GM21786 (cell line): ENCODE results near the gene FBXO28.

Experiments used
- ATAC-seq: cut with Tn5 transposase; IDR thresholded peaks from one replicate; pipeline ENCODE4 v1.9.1; 2021; ENCODE audit not compliant: unreplicated experiment

FBXO28 gene

DNA sequence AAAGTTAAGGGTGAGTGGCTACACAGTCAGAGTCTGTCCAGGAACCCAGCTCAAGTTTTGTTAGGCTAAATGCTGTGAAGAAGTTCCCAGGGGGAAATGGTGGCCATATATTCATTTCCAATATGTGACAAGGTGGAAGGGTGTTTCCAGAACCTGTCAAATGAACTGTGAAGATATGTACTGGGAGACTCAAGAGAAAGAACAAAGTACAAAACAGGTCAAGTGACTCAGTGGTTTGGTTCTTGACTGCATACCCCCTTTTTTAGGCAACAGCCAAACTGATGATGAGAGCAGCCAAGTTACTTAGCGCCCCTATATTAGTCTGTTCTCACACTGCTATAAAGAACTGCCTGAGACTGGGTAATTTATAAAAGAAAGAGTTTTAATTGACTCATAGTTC, 18.6 kb upstream of the FBXO28 start:
- no peak for ATAC-seq

DNA sequence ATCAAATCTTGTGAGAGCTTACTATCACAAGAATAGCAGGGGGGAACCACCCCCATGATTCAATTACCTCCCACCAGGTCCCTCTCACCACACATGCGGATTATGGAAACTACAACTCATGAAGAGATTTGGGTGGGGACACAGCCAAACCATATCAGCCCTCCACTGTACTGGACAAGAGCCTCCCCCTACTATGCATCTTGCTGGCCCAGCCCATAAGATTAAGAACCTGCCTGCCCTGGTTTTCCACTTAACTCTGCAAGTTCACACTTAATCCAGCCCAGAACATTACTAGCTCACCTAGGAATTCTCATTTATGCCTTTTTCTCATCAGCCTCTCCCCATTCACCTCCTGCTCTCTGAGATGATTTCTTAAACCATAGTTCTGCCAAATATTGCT, 18.0 kb upstream of the FBXO28 start:
- ATAC-seq, result no peak

DNA sequence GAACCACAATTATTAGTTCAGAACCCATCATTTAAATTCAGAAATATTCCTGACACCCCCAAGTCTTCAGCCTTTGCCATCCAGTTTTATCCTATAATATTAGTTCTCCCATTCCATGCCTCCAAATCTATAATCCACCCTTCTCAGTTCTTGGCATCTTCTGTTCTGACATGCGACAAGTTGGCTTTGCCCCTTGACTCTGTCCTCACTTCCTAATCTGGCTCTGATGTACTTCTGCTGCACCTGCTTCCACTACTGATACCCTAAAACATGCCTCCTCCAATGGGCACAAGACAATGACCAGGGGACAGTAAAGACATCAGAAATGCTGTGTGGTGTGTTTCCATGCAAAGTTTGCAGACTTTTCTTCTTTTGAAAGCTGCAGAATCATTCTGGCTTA, 17.1 kb upstream of the FBXO28 start:
- ATAC-seq, result no peak

DNA sequence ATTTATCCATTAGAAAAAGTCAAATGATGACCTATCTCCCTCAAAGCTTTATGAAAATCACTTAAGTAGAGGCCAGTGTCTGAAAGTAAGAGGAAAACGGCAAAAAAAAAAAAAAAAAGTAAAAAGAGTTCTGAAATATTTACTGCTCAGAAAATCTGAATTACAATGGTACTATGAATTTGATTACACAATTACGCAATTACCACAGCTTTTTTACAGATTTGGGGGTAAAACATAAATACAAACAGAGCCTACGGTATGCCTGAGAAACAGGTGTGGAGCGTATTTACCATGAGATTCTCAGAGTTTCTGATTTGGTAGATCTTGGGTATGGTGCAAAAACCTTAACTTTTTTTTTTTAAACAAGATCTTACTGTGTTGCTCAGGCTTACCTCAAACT, 15.9 kb upstream of the FBXO28 start:
- ATAC-seq, result no peak

DNA sequence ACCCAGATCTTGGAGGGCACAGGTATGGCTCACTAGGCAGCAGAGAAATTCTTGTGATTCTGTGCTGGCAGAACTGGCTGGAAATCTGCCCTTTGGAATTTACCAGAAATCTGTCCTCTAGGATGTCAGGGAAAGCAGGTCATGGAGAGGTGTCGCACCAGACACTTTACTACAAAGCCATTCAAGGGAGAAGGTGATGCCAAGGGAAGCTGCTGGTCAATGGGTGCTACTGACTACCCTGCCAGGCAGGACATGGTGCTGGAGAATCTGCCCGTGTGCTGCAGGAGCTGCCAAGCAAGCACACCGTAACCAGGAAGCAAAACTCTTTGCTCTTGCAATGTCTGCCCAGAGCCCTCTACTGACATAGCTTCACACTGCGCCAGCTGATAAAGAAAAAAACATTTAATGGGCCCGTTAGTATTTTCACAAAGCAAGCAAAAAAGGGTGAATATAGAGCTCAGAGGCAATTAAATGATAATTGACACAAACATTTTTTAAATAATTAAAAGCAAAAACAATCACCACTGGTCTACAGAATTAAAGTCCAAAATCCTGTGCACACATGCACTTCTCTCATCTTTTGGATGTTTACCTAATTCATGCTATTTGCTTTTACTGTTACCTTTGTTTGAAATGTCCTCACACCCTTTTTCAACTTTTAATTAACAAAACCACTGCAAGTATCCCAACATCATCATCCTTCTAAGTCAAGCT, 7.2 kb upstream of the FBXO28 start:
- ATAC-seq, result peak; percentile 96

DNA sequence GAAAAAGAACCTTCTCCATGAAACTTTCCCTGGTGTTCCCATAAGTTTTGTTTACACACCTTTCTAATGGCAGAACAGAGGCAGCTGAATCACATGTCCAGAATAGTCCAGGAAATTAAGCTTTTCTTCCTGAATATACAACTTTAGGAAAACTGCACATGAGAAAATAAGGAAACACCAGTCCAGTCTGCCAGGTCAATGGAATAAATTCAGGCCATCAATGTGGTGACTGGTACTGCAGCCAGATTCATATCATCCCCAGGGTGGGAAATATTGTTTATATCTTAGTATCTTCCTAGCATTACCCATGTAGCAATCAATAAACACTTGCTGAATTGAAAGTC, 6.7 kb upstream of the FBXO28 start:
- no peak for ATAC-seq

DNA sequence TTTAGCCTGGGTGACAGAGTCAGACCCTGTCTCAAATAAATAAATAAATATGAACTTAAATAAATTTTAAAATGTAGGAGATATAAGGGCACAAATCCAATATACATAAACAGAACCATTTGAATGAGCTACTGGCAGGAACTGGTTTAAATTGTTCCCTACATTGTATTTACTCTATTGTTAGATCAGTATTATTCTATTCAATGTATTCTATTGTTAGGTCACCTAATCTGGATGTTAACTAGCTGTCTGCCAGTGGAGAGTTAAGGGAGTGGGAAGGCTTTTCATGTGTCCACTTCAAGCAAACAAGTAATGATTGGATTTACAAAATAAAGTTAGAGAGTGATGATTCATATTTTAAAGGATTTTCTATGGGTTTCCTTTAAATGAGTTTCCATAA, 4.9 kb upstream of the FBXO28 start:
- no peak for ATAC-seq

DNA sequence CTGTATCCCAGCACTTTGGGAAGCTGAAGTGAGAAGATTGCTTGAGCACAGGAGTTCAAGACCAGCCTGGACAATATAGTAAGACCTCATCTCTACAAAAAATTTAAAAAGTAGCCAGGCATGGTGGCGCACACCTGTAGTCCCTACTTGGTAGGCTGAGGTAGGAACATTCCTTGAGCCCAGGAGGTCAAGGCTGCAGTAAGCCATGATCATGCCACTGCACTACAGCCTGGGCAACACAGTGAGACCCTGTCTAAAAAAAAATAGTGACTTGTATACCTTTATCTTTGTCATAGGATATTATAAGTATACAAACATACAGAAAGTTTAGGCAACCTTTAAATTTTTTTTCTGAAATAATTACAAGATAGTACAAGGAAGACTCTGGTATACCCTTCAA, 3.9 kb upstream of the FBXO28 start:
- no peak for ATAC-seq

DNA sequence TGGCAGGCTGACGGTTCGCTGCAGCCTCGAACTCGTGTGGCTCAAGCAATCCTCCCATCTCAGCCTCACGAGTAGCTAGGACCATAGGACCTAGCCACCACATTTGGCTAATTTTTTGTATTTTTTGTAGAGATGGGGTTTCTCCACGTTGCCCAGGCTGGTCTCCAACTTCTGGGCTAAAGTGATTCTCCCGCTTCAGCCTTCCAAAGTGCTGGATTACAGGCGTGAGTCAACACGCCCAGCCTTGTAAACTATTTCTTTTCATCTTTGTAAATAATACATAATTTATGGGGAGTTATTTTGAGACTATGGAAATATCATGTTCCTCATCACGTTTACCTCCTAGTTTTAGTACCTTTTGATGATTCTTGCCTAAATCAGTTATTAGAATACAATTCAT, 906 bp upstream of the FBXO28 start:
- ATAC-seq, result no peak

DNA sequence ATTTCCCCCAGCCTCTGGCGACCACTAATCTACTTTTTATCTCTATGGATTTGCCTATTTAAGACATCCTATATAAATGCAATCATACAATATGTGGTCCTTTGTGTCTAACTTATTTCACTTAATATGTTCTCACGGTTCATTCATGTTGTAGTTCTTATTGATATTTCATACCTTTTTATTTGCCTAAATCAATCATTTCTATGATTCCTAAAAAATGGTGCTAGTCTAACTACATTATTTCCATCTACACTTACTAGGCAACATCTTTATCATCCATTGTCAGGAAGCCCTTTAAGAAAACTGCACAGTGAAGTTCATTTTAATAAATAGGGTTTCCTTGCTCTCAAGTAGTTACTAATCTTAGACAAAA, 380 bp upstream of the FBXO28 start:
- ATAC-seq, result peak; percentile 4

DNA sequence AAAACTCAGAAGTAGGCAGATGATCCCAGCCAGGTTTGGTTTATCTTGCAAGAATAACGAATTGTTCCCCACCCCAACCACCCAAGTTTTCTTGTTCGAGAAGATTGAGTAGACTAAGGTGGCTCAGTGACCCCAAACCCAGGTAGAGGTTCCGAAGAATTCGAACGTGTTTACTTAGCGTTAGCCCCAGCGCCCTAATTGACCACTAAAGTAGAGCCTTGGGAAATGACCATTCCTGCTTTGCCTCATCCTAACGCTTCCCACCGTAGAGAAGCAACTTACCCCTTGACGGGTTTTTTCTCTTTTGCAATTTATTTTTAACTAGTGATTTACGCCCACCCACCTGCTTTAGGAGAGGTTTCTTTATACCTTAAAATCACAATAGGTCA, 870 bp downstream of the FBXO28 start:
- no peak for ATAC-seq

DNA sequence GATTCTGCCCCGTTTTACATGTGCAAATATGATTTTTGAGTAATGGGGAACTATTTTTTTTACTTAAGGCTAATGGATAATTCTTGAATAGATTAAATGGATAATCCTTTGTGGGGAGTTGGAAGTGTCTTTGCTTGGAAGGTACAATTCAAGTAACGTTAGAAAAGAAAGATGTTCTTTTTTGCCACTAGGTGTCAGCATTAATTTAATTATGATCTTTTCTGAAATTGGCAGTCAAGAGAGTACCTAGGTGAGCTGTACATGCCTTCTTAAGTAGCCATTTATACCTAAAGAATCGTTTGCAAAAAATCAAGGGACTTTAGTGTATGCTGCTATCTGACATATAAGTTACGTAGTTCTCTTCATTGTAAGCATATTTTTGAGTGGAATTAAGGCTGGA, 2.2 kb downstream of the FBXO28 start:
- ATAC-seq, result no peak

DNA sequence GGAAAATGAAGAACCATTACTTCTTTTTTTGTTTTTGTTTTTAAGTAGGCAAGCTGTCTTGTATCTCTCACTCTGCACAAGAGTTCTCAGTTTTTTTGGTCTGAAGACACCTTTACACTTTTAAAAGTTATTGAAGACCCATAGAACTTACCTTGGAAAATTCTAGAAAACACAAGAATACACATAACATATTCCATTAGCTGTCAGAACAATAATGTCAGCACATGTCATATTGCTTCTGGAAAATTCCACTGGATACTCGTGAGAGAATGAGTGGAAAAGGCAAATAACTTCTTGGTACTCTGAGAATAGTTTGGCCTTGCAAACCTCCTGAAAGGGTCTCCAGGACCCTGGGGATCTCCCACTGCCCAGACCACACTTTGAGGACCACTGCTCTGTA, 4.8 kb downstream of the FBXO28 start:
- ATAC-seq, result no peak

DNA sequence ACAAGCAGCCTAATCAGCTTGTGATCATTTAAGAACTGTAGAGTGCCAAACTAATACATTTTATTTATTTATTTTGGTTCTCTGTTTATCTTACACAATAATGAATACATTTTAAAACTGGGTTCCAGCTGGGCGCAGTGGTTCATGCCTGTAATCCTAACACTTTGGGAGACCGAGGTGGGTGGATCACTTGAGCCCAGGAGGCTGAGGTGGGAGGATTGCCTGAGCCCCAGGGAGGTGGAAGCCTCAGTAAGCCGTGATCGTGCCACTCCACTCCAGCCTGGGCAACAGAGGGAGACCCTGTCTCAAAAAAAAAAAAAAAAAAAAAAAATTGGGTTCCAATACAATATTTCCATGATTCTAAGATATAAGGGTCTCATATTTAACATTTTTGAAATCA, 9.2 kb downstream of the FBXO28 start:
- ATAC-seq, result no peak

DNA sequence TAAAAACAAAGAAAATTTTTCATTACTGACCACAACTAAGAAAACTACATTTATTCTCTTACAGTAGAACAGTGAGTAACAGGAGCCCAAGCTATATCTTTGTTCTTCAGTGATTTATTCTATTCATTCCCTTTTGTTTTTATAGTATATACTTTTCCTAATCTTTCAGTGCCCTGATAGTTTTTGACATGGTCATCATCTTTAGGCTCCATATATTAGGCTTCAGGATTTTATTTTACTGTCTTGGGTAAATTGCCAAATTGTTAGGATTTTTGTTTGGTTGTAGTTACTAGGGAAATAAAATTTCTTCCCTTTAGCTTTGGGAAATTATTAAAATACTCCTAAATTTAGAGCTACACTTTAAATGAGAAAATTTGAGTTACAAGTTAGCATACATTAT, 10.3 kb downstream of the FBXO28 start:
- ATAC-seq, result no peak

DNA sequence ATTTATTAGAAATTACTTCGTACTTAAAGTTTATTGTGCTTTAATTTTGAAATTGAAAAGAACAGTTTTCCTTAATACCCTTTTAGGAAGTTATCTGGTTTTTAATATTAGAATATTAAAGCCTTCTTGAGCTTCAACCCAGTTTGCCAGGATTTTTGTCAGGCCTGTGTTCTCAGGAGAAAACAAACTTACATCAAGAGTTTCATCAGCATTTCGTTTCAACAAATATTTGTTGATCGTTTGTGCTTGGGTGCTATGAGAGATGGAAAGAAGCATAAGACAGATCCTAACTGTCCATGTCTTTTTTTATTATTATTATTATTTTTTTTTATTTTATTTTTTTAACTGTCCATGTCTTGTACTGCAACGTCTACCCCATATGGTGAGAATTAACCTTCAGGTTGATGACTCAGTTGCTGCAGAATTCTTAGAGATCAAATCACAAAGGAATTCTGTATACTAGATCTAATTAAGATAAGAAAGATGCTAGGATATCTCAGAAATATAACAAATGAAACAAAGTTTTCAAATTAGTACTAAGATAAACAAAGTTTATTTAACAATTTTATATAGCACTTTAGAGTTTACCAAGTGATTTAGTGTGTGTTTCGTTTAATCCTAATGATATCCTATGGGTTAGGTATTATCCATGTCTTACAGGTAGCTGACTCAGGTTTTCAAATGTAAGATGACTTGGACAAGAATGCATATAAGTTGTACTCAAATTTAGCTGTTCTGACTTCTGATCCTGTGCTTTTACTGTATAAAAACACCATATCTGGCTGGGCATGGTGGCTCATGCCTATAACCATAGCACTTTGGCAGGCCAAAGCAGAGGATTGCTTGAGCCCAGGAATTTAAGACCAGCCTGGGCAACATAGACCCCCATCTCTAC, 14.3 kb downstream of the FBXO28 start:
- ATAC-seq, result no peak

DNA sequence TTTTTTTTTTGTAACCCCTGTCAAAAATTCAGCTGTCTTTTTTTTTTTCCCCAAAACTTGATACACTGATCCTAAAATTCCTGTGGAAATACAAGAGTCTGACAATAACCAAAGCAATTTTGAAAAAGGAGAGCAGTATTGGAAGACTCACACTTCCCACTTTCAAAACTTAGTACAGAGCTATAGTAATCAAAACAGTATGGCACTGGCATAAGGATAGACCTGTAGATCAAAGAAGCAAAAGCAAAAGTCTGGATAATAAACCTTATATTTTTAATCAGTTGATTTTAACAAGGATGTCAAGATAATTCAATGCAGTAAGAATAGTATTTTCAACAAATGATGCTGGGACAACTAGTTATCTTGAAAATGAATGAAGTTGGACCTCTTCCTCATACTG, 17.3 kb downstream of the FBXO28 start:
- no peak for ATAC-seq

DNA sequence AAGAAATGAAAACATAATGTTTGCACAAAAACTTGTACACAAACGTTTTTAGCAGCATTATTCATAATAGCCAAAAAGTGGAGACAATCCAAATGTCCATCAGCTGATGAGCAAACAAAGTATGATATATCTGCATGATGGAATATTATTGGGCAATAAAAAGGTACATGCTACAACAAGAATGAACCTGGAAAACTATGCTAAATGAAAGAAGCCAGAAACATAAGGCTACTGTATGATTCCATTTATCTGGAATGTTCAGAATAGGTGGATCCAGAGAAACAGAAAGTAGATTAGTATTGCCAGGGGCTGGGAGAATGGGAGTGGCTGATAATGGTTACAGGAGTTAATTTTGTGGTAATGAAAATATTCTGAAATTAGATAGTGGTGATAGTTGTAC, 19.0 kb downstream of the FBXO28 start:
- no peak for ATAC-seq

DNA sequence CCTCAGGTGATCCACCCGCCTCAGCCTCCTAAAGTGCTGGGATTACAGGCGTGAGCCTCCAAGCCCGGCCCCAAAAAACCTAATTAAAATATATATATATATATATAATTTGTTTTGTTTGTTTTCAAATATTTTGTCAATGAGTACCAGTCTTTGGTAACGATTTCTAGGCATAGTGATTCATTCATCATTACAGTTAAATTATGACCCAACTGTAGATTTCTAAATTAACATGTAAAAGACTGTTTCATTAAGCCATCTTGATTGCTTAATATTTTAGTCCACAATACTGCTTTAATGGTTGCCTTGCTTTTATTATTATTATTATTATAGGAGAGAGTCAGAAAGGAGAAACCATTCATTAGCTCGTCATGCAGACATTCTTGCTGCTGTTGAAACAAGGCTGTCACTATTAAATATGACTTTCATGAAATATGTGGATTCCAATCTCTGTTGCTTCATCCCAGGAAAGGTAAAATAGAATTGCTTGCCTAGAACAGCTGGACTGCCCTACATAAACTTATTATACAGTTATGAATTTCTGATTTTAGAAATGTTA, 19.9 kb downstream of the FBXO28 start:
- no peak for ATAC-seq

DNA sequence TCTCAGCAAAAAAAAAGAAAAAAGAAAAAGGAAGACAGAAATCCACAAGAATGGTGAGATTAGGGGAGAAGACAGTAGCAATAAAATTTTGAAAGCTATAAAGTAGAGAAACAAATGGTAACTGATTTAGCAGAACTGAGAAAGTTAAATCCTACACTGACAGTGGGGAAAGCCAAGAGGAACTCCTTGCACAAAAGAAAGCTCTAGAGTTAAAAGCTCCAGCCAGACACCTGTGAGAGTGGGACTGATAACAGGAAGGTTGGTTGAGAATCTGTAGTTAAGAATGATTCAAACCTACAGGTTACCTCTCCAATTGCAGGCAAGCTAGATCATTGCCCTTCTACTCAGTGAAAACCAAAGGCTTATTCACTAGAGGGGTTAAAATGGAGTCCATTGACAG, 23.6 kb downstream of the FBXO28 start:
- ATAC-seq, result no peak

DNA sequence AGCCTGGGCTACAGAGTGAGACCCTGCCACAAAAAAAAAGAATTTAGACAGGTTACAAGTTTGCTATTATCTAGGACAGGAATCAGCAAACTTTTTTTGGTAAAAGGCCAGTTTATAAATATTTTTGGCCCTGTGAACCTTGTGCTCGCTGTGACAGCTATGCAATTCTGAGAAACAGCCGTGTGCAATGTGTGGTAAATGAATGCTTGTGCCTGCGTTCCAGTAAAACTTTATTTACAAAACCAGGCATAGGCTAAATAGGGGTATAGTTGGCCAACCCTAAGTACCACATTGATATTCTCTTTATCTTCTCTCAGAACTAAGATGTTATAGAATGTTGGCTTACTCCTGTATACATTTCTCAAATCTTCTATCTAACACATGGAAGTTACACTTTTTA, 24.3 kb downstream of the FBXO28 start:
- ATAC-seq, result no peak

DNA sequence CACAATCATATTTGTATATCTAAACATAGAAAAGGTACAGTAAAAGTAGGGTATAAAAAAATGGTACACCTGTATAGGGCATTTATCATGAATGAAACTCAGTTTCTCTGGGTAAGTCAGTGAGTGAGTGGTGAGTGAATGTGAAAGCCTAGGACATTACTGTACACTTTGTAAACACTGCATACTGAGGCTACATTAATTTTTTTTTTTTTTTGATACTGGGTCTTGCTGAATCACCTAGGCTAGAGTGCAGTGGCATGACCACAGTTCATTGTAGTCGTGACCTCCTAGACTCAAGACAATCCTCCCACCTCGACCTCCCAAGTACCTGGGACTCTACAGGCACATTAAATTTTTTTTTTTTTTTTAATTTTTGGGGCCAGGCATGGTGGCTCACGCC, 27.8 kb downstream of the FBXO28 start:
- ATAC-seq, result no peak
